HepG2 (cell line): ENCODE results near the gene ACSS2. TPM values are rescaled to one million over a fixed set of nuclear protein-coding genes. Genes with fewer than 3 reads are reported as not detected.

Source experiments
- MYPOP ChIP-seq: sonication (generic); formaldehyde crosslinking; IDR thresholded peaks from 2 replicates; pipeline ENCODE4 v1.8.1; 2023; ENCODE audit warnings: mild to moderate bottlenecking, moderate library complexity, missing genetic modification reagents
- NFE2 ChIP-seq: sonication (generic); formaldehyde crosslinking; IDR thresholded peaks from 2 replicates; pipeline ENCODE4 v1.4.0; 2020; ENCODE audit warnings: missing genetic modification reagents
- POGK ChIP-seq: sonication (generic); formaldehyde crosslinking; conservative IDR thresholded peaks from 2 replicates; pipeline ENCODE4 v1.8.0; 2022; ENCODE audit warnings: mild to moderate bottlenecking, moderate library complexity, missing genetic modification reagents
- RORA ChIP-seq: sonication (generic); formaldehyde crosslinking; IDR thresholded peaks from 2 replicates; pipeline ENCODE4 v1.5.0; 2020; ENCODE audit warnings: mild to moderate bottlenecking, missing genetic modification reagents, moderate library complexity
- TOE1 ChIP-seq: sonication (generic); formaldehyde crosslinking; IDR thresholded peaks from 2 replicates; pipeline ENCODE4 v1.4.0; 2020; ENCODE audit warnings: mild to moderate bottlenecking, missing genetic modification reagents
- TSC22D2 ChIP-seq: sonication (generic); formaldehyde crosslinking; IDR thresholded peaks from 2 replicates; pipeline ENCODE4 v1.5.1; 2020; ENCODE audit warnings: missing genetic modification reagents, mild to moderate bottlenecking, borderline replicate concordance
- ZBED4 ChIP-seq: sonication (generic); formaldehyde crosslinking; IDR thresholded peaks from 2 replicates; pipeline ENCODE4 v1.4.0; 2020; ENCODE audit warnings: missing genetic modification reagents, borderline replicate concordance
- ZNF10 ChIP-seq: sonication (generic); formaldehyde crosslinking; IDR thresholded peaks from 2 replicates; pipeline ENCODE4 v1.4.0; 2020; ENCODE audit warnings: mild to moderate bottlenecking, low read depth, missing genetic modification reagents, borderline replicate concordance
- ZNF124 ChIP-seq: sonication (generic); formaldehyde crosslinking; IDR thresholded peaks from 2 replicates; pipeline ENCODE4 v1.4.0; 2020; ENCODE audit warnings: missing genetic modification reagents
- ZNF235 ChIP-seq: sonication (generic); formaldehyde crosslinking; IDR thresholded peaks from 2 replicates; pipeline ENCODE4 v1.8.1; 2023; ENCODE audit warnings: mild to moderate bottlenecking, missing genetic modification reagents, borderline replicate concordance
- ZNF263 ChIP-seq: sonication (generic); formaldehyde crosslinking; IDR thresholded peaks from 2 replicates; pipeline ENCODE4 v1.4.0; 2020; ENCODE audit warnings: missing genetic modification reagents
- ZNF674 ChIP-seq: sonication (generic); formaldehyde crosslinking; IDR thresholded peaks from 2 replicates; pipeline ENCODE4 v1.5.0; 2020; ENCODE audit warnings: low read depth, mild to moderate bottlenecking, missing genetic modification reagents
- ZNF704 ChIP-seq: sonication (generic); formaldehyde crosslinking; IDR thresholded peaks from 2 replicates; pipeline ENCODE4 v1.8.1; 2023; ENCODE audit warnings: mild to moderate bottlenecking, inconsistent platforms, moderate library complexity, missing genetic modification reagents, borderline replicate concordance
- ZNF883 ChIP-seq: sonication (generic); formaldehyde crosslinking; IDR thresholded peaks from 2 replicates; pipeline ENCODE4 v1.5.1; 2020; ENCODE audit warnings: mild to moderate bottlenecking, missing genetic modification reagents; ENCODE audit errors: not compliant biosample characterization
- ZXDC ChIP-seq: sonication (generic); formaldehyde crosslinking; IDR thresholded peaks from 2 replicates; pipeline ENCODE4 v1.5.0; 2020; ENCODE audit warnings: mild to moderate bottlenecking, missing genetic modification reagents
- polyA plus RNA-seq, 8 experiments: library from polyadenylated mRNA; depleted of rRNA in 3 of 8; stranded (reverse) in 7 of 8; unstranded in 1 of 8; fragments of >200 nt; fragmentation: Illumina TruSeq in 4 of 8; extraction: Trizol in 4 of 8; gene quantifications; 2 replicates each; pipeline versions ENCODE4 v1.2.1 to v1.2.3, GENCODE V29; 2011 to 2016; ENCODE audit warnings: low read depth in 4 of 8, missing spikeins in 1 of 8, mixed read lengths in 1 of 8; ENCODE audit not compliant: insufficient read depth in 1 of 8
- total RNA-seq, 5 experiments: library from RNA; depleted of rRNA; stranded (reverse); fragments of >200 nt; fragmentation: Illumina TruSeq; extraction: Trizol; gene quantifications; 2 replicates each; pipeline ENCODE4 v1.2.3, GENCODE V29; 2016; ENCODE audit warnings: low read depth in 1 of 5

Gene ACSS2
- total and polyA plus RNA-seq, 2 of the 13 experiments (the other 11 are each of a cell fraction or from before 2014, with no cell fraction given) = 72.8 to 89.7 TPM

- no peak; the same call in 1 of the 2 replicates for TF ChIP-seq ZXDC (CRISPR knock-in tag)
- peak; percentile 64; the same call in 1 of the 2 replicates for TF ChIP-seq ZNF263 (CRISPR knock-in tag)
- TF ChIP-seq TSC22D2 (CRISPR knock-in tag) = peak; percentile 96
- TF ChIP-seq ZBED4 = no peak; the same call in 1 of the 2 replicates
- 0 out of 2 replicates have a peak, but pooled peaks have one; percentile 59 for TF ChIP-seq ZNF235 (CRISPR knock-in tag)
- no peak for TF ChIP-seq RORA
- peak; percentile 96; the same call in 1 of the 2 replicates for TF ChIP-seq ZNF704 (CRISPR knock-in tag)
- peak; percentile 81; the same call in 1 of the 2 replicates for TF ChIP-seq ZNF124 (CRISPR knock-in tag)
- peak; percentile 94; the same call in 1 of the 2 replicates for TF ChIP-seq ZNF674 (CRISPR knock-in tag)
- no peak for TF ChIP-seq TOE1 (CRISPR knock-in tag)
- no peak for TF ChIP-seq ZNF10
- no peak; the same call in 1 of the 2 replicates for TF ChIP-seq NFE2 (CRISPR knock-in tag)
- peak; percentile 99 for TF ChIP-seq ZNF883 (CRISPR knock-in tag)
- TF ChIP-seq MYPOP (CRISPR knock-in tag) = peak; percentile 98
- peak; percentile 87 for TF ChIP-seq POGK (CRISPR knock-in tag)
Observed at GRCh38 chr20:34955231-34956040, 79.0 kb downstream of the ACSS2 start, which contains the start of the genes GSS and MYH7B (continued).
